HG02588 (cell line): Measurements from ENCODE around the gene NFILZ.

Source experiments
- ATAC-seq: cut with Tn5 transposase; IDR thresholded peaks from one replicate; pipeline ENCODE4 v1.9.1; 2021; ENCODE audit warnings: mild to moderate bottlenecking, moderate library complexity; ENCODE audit not compliant: unreplicated experiment

The NFILZ gene

DNA sequence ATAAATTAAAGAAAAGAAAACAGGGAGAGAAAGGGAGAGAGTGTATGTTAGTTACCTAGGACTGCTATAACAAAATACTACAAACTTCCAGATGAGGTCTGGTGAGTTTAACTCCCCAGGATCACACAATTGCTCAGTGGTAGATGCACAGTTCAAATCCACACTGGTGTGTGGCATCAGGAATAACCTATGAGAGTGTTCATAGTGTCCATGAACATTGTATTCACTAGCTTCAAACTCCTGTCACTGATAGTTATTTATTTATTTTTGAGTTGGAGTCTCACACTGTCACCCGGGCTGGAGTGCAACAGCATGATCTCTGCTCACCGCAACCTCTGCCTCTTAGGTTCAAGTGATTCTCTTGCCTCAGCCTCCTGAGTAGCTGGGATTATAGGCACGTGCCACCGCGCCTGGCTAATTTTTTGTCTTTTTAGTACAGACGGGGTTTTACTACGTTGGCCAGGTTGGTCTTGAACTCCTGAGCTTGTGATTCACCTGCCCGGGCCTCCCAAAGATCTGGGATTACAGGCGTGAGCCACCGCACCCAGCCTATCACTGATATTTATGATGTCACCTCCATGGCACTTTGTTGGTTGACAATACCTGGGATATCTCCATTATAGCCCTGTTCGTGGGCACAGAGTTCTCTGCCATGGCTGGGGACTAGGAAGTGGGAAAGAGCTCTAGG, at the start of gene NFILZ:
Gene NFILZ (plus strand): TSS at position 638 of the 688 bp plus-strand sequence. CDS start 46,133 bp downstream, outside the sequence.
- ATAC-seq = no peak

DNA sequence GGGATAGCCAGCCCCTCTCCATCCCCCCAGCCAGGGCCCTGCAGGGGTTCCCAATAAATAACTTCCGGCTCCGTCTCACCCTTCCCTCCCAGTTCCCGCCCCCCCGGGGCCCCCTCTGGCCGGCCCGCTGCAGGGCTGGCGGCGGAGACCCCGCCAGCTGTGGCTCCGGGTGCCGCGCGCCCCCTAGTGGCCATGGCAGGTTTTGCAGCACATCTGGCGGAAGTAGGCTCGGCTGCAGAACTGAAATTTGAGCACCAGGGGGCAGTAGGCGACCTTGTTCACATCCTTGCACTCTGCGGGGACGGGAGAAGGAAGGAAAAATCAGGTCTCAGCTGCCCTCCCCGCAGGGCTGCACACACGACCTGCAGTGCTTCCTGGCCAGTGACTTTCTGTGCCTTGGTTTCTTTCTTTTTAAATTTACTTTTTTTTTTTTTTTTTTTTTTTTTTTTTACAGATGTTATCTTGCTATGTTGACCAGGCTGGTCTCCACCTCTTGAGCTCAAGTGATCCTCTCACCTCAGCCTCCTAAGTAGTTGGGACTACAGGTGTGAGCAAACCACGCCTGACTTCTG, 49.6 kb upstream of the NFILZ start:
- no peak for ATAC-seq

DNA sequence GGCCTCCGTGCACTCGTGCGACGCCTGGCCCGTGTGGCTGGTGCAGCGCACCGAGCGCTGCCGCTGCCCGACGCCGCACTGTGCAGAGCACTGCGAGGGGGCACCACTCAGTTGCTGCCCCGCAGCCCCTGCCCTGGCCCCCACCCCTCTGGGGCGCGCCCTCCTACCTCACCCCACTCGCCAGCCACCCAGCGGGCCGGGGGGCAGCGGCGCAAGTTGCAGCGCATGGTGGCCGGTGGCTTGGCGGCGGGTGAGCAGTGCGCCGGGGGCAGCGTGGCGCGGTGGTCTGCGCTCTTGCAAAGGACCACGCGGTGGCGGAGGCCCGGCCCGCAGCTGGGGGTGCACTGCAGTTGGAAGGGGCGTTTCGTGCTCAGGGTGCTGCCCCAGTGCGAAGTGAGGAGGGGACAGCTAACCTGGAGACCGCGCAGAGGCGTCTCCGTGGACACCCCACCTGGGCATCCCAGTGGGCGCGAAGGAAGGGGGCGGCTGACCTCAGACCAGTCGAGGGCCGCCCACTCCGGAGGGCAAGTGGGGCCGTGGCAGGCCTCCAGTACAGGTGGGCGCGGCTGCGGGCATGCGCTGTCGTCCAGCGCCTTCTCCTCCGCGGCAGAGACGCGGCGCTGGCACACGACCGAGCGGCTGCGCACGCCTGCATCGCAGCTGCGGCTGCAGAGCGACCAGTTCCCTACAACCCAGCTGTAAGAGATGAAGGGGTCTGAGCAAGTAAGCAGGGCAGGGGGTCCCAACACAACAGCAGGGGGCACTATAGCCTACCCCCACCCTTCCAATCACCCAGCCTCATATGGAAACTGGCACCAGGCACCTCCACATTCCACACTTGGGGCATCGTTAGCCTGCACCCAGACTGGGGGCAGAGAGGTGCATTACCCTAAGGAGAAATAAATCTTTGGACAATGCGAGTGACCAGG, 45.2 kb upstream of the NFILZ start:
- no peak for ATAC-seq

DNA sequence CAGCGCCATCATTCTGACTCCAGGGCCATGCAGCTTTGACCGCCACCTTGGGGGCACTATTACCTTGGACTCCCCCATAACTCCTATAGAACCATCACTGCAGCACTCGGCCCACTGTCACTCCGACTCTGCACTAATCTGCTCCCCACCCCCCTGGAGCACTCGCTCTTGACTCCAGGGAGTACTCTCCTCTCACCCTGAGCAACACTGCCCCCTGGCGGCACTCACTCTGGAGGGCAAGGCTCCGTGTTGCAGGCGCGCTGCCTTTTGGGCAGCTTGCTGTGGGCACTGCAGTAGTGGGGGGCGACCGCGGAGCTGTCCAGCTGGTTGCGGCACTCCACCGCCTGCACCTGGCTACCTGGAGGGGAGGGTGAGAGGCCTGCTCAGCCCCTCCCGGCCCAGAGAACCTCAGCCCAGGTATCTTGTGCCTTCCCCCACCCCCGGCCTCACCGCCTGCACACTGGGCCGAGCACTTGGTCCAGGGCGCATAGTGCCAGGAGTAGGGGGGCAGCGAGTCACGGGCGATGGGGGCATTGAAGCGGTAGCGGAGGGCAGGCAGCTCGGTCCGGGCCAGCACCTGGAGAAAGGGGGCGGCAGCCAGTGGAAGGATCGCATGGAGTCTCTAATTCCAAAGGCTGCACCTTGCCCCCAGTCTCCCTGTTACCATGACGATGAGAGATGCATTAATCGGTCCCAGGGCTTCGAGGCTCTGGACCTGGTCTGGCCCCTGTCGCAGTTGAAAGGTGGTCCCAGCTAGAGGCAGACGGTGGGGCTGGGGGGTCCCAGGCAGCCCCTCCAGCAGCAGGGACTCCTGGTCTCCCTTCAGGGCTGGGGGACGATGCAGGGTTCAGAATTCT, 44.3 kb upstream of the NFILZ start:
- no peak for ATAC-seq

DNA sequence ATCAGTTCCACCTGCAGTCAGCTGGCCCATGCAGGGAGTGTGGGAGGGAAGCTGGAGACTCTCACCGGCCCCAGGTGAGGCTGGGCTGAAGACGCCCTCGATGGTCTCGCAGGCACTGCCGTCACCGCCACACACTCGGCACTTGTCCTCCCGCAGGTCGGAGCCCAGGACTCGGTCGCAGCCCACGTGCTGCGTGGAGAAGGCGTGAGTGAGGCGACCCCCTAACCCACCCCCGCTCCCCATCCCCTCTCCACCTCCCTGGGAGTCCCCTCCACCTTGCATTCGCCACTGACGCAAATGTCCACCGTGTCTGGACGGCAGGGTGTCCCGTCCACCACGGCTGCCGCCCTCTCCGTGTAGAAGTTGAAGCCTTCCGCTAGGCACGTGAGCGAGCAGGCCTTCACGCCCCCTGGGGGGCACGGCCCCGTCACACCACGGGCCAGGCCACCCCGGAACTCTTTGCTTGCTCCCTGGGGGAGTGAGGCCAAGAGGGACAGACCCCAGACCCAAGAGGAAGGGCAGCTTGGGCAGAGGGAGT, 41.2 kb upstream of the NFILZ start:
- no peak for ATAC-seq

GRCh38 chr19:8592231-8593009, 38.0 kb upstream of the NFILZ start:
- ATAC-seq = no peak

- ATAC-seq = no peak
Observed at GRCh38 chr19:8593931-8594330, 36.5 kb upstream of the NFILZ start.

DNA sequence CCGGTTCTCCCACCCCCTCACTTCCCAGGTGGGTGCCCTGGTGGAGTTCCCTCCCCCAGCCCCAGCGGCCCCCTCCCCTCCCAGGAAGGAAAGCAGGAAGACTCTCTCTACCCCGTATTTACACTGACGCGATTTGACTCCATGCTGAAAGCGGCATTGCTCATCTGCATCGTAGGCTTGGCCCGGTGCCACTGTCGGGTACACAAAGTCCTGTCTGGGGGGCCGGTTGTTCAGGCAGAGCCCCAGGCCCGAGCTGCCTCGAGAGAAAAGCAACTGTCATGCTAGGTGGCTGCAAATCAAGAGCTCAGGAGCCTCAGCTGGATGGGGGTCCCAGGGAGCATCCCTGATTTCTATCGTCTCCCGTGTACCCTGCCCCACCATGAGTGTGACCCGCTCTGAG, 34.8 kb upstream of the NFILZ start:
- ATAC-seq = no peak

GRCh38 chr19:8596168-8596567, 34.3 kb upstream of the NFILZ start:
- no peak for ATAC-seq

- no peak for ATAC-seq
Observed at GRCh38 chr19:8600064-8600463, 30.4 kb upstream of the NFILZ start.

- ATAC-seq = no peak
Observed at GRCh38 chr19:8600816-8601215, 29.6 kb upstream of the NFILZ start.

DNA sequence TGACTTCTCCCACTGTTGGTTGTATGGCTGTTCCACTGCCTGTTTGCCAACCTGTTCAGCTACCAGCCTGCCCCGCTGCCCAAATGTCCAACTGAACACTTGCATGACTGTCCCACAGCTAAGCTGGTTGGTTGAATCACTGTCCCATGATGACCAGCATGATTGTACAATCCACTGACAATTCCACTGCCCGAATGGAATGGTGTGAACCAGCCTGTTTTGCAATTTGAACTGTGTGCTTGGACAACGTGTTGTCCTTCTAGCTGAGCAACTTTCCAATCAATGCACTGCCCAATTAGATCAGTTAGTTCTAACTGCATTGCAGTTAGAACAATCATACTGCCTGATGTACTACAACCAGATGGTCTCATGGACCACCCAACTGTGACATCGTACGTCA, 28.6 kb upstream of the NFILZ start:
- no peak for ATAC-seq

GRCh38 chr19:8605514-8605913, 24.9 kb upstream of the NFILZ start:
- ATAC-seq = no peak

DNA sequence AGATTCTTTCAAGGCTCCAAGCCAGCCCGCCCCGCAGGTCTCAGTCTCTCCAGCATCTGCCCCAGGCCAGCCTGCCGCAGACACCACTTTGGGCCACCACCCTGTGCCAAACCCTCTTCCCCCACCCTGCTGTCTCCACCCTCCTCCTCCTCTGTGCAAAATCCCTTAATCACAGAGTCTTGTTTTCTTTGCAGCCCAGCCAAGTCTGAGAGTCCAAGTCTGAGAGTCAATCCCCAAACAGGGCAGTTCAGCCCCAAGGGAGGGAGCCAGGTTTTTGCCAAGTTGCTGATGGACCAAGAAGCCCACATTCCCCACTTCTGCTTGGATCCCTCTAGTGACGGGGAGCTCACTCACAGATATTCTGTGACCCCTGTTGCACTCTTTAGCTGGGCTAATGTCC, 23.0 kb upstream of the NFILZ start:
- ATAC-seq = no peak

DNA sequence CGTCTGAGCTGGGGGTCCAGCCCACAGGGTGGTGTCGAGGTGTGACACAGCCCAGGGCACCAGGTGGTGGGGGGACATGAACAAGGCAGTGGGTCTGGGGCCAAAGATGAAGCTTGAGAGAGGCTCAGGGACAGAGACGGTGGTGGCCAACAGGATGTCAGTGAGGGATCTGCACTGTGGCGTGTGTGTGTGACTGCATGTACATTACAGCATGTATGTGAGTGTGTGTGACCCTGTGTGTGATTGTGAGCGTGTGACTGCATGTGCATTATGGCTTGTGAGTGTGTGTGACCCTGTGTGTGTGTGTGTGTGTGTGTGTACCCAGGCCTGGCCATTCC, 21.5 kb upstream of the NFILZ start:
- ATAC-seq = no peak

- no peak for ATAC-seq
Observed at GRCh38 chr19:8609279-8610040, 21.0 kb upstream of the NFILZ start.

GRCh38 chr19:8610041-8610935, 20.1 kb upstream of the NFILZ start, which contains the start of gene ADAMTS10:
Gene ADAMTS10 (minus strand): TSS chr19:8610715. CDS start chr19:8605710, 5,005 bp downstream.
- no peak for ATAC-seq

- ATAC-seq = no peak
Observed at GRCh38 chr19:8610936-8611300, 19.5 kb upstream of the NFILZ start.
